Measurements from ENCODE around the gene ADAMTS6. TPM values are rescaled to one million over a fixed set of nuclear protein-coding genes. Genes with fewer than 3 reads are reported as not detected.

Gene ADAMTS6
- total RNA-seq, 1 experiment from 2014 or later, result 4.5 TPM

GRCh38 chr5:65150599-65151304 lies 331.0 kb downstream of the ADAMTS6 start:
- no peak for DNase-seq (ENCODE audit: low read depth, low spot score)
- in situ Hi-C loops (cut with HindIII; ENCODE audit: low pct_unique_long_range_greater_than_20kb, low sequenced_read_pairs), result no loop called here

- DNase-seq (ENCODE audit: low read depth, low spot score), result no peak
- in situ Hi-C loops (cut with HindIII; ENCODE audit: low pct_unique_long_range_greater_than_20kb, low sequenced_read_pairs), result no loop called here
Measured at GRCh38 chr5:65149827-65150226, 331.9 kb downstream of the ADAMTS6 start.

GRCh38 chr5:65144136-65144871 lies 337.4 kb downstream of the ADAMTS6 start:
- DNase-seq (ENCODE audit: low read depth, low spot score), result no peak
- in situ Hi-C loops (cut with HindIII; ENCODE audit: low pct_unique_long_range_greater_than_20kb, low sequenced_read_pairs), result no loop called here

GRCh38 chr5:65142511-65143011 lies 339.2 kb downstream of the ADAMTS6 start:
- in situ Hi-C loops (cut with HindIII; ENCODE audit: low pct_unique_long_range_greater_than_20kb, low sequenced_read_pairs), result no loop called here
- DNase-seq (ENCODE audit: low read depth, low spot score), result no peak

GRCh38 chr5:65142016-65142415 lies 339.7 kb downstream of the ADAMTS6 start:
- in situ Hi-C loops (cut with HindIII; ENCODE audit: low pct_unique_long_range_greater_than_20kb, low sequenced_read_pairs), result no loop called here
- no peak for DNase-seq (ENCODE audit: low read depth, low spot score)

- DNase-seq (ENCODE audit: low read depth, low spot score), result no peak
- in situ Hi-C loops (cut with HindIII; ENCODE audit: low pct_unique_long_range_greater_than_20kb, low sequenced_read_pairs), result no loop called here
Measured at GRCh38 chr5:65141493-65141892, 340.2 kb downstream of the ADAMTS6 start.

GRCh38 chr5:65137631-65138030 lies 344.1 kb downstream of the ADAMTS6 start:
- no peak for DNase-seq (ENCODE audit: low read depth, low spot score)
- in situ Hi-C loops (cut with HindIII; ENCODE audit: low pct_unique_long_range_greater_than_20kb, low sequenced_read_pairs), result no loop called here

GRCh38 chr5:65133477-65134110 lies 348.1 kb downstream of the ADAMTS6 start:
- in situ Hi-C loops (cut with HindIII; ENCODE audit: low pct_unique_long_range_greater_than_20kb, low sequenced_read_pairs), result no loop called here
- DNase-seq (ENCODE audit: low read depth, low spot score), result no peak

- in situ Hi-C loops (cut with HindIII; ENCODE audit: low pct_unique_long_range_greater_than_20kb, low sequenced_read_pairs), result no loop called here
- no peak for DNase-seq (ENCODE audit: low read depth, low spot score)
Measured at GRCh38 chr5:65132386-65132785, 349.3 kb downstream of the ADAMTS6 start.

GRCh38 chr5:65128226-65128625 lies 353.5 kb downstream of the ADAMTS6 start:
- no peak for DNase-seq (ENCODE audit: low read depth, low spot score)
- in situ Hi-C loops (cut with HindIII; ENCODE audit: low pct_unique_long_range_greater_than_20kb, low sequenced_read_pairs), result no loop called here

GRCh38 chr5:65127161-65127901 lies 354.4 kb downstream of the ADAMTS6 start:
- in situ Hi-C loops (cut with HindIII; ENCODE audit: low pct_unique_long_range_greater_than_20kb, low sequenced_read_pairs), result no loop called here
- DNase-seq (ENCODE audit: low read depth, low spot score), result no peak

- DNase-seq (ENCODE audit: low read depth, low spot score), result no peak
- in situ Hi-C loops (cut with HindIII; ENCODE audit: low pct_unique_long_range_greater_than_20kb, low sequenced_read_pairs), result no loop called here
Measured at GRCh38 chr5:65126542-65127069, 355.1 kb downstream of the ADAMTS6 start.

GRCh38 chr5:65125591-65126541 lies 355.9 kb downstream of the ADAMTS6 start:
- DNase-seq (ENCODE audit: low read depth, low spot score), result no peak
- in situ Hi-C loops (cut with HindIII; ENCODE audit: low pct_unique_long_range_greater_than_20kb, low sequenced_read_pairs), result no loop called here

GRCh38 chr5:65121880-65122436 lies 359.8 kb downstream of the ADAMTS6 start:
- in situ Hi-C loops (cut with HindIII; ENCODE audit: low pct_unique_long_range_greater_than_20kb, low sequenced_read_pairs), result loop anchor here (25.0 kb wide), 1 partner anchor 365 kb away; the partner anchor contains the start of gene ADAMTS6
- DNase-seq (ENCODE audit: low read depth, low spot score), result no peak

GRCh38 chr5:65120371-65120967 lies 361.3 kb downstream of the ADAMTS6 start:
- in situ Hi-C loops (cut with HindIII; ENCODE audit: low pct_unique_long_range_greater_than_20kb, low sequenced_read_pairs), result loop anchor here (25.0 kb wide), 1 partner anchor 367 kb away; the partner anchor contains the start of gene ADAMTS6
- DNase-seq (ENCODE audit: low read depth, low spot score), result no peak

GRCh38 chr5:65117525-65117924 lies 364.2 kb downstream of the ADAMTS6 start:
- in situ Hi-C loops (cut with HindIII; ENCODE audit: low pct_unique_long_range_greater_than_20kb, low sequenced_read_pairs), result loop anchor here (25.0 kb wide), 1 partner anchor 370 kb away; the partner anchor contains the start of gene ADAMTS6
- DNase-seq (ENCODE audit: low read depth, low spot score), result no peak

Data from SK-MEL-5 (cell line).